ENCODE measurements around the gene UBAP1. TPM values are rescaled to one million over a fixed set of nuclear protein-coding genes. Genes with fewer than 3 reads are reported as not detected.
"Not testable (repeated sequence)": the region's sequence is repeated elsewhere in the genome, so short reads cannot be mapped to it uniquely, and the experiment has no call there.

The UBAP1 gene
- total and polyA plus RNA-seq, 7 experiments from 2014 or later, result 31.1 to 53.9 (median 35.8) TPM

GRCh38 chr9:34279411-34279810 lies 100.6 kb downstream of the UBAP1 start:
- no peaks in the 10 kb centered on the region for H3K36me3 ChIP-seq (ENCODE audit: control insufficient read depth in 2 of 3, insufficient read depth in 3 of 3, low read length in 3 of 3)

GRCh38 chr9:34282096-34282495 lies 103.3 kb downstream of the UBAP1 start:
- intact Hi-C loops (cut with micrococcal nuclease), result no loop called here
- Histone ChIP-seq H3K4me1 (ENCODE audit: control insufficient read depth in 2 of 2, insufficient read depth in 2 of 2, low read length in 2 of 2) (no peaks in the 10 kb centered on the region), H3K27ac (ENCODE audit: low read depth, low read length) (no peak overlapping the region)

More at GRCh38 chr9:34279411-34279810, 100.6 kb downstream of the UBAP1 start:
- Mint-ChIP-seq H3K4me3 (no peak overlapping the region), H3K27ac (no peak overlapping the region), H3K4me1 (peaks cover 0 to 8% (median 7%) of the 10 kb centered on the region in 7 donors), H3K27me3 (no peaks in the 10 kb centered on the region), H3K9me3 (no peaks in the 10 kb centered on the region), H3K36me3 (peaks cover 0 to 2% (median 0%) of the 10 kb centered on the region in 5 donors)
- ChIA-PET CTCF (no interaction called here), POLR2A (no interaction called here)
- no peak for ATAC-seq
- Histone ChIP-seq H3K27ac (ENCODE audit: low read depth, low read length) (no peak overlapping the region), H3K4me3 (ENCODE audit: low read length) (no peak overlapping the region), H3K4me1 (ENCODE audit: control insufficient read depth in 2 of 2, insufficient read depth in 2 of 2, low read length in 2 of 2) (no peaks in the 10 kb centered on the region), H3K27me3 (ENCODE audit: control insufficient read depth in 2 of 2, insufficient read depth in 2 of 2, low read length in 2 of 2) (no peaks in the 10 kb centered on the region), H3K9me3 (ENCODE audit: control insufficient read depth in 2 of 3, low read length in 3 of 3) (no peaks in the 10 kb centered on the region)
- DNase-seq, result no peak
- intact Hi-C loops (cut with micrococcal nuclease), result no loop called here

GRCh38 chr9:34289159-34289558 lies 110.3 kb downstream of the UBAP1 start:
- DNase-seq (no peak), ATAC-seq (no peak)
- Histone ChIP-seq H3K27me3 (ENCODE audit: control insufficient read depth in 2 of 2, insufficient read depth in 2 of 2, low read length in 2 of 2) (no peaks in the 10 kb centered on the region), H3K36me3 (ENCODE audit: control insufficient read depth in 2 of 3, insufficient read depth in 3 of 3, low read length in 3 of 3) (no peaks in the 10 kb centered on the region), H3K27ac (ENCODE audit: low read depth, low read length) (no peak overlapping the region), H3K4me3 (ENCODE audit: low read length) (no peak overlapping the region), H3K9me3 (ENCODE audit: control insufficient read depth in 2 of 3, low read length in 3 of 3) (no peaks in the 10 kb centered on the region), H3K4me1 (ENCODE audit: control insufficient read depth in 2 of 2, insufficient read depth in 2 of 2, low read length in 2 of 2) (no peaks in the 10 kb centered on the region)
- Mint-ChIP-seq H3K27me3 (no peaks in the 10 kb centered on the region), H3K27ac (no peak overlapping the region), H3K36me3 (peaks cover 0 to 7% (median 0%) of the 10 kb centered on the region in 5 donors), H3K9me3 (no peaks in the 10 kb centered on the region), H3K4me3 (no peak overlapping the region), H3K4me1 (peaks cover 0 to 3% (median 0%) of the 10 kb centered on the region in 7 donors)
- intact Hi-C loops (cut with micrococcal nuclease), result no loop called here
- CTCF ChIA-PET, result no interaction called here
- POLR2A ChIA-PET, result no interaction called here

More at GRCh38 chr9:34282096-34282495, 103.3 kb downstream of the UBAP1 start:
- no peaks in the 10 kb centered on the region for H3K36me3 ChIP-seq (ENCODE audit: control insufficient read depth in 2 of 3, insufficient read depth in 3 of 3, low read length in 3 of 3)
- H3K27me3 ChIP-seq (ENCODE audit: control insufficient read depth in 2 of 2, insufficient read depth in 2 of 2, low read length in 2 of 2), result no peaks in the 10 kb centered on the region
- H3K4me3 ChIP-seq (ENCODE audit: low read length), result no peak overlapping the region
- no peak for DNase-seq
- Mint-ChIP-seq H3K9me3 (no peaks in the 10 kb centered on the region), H3K27me3 (no peaks in the 10 kb centered on the region), H3K27ac (no peak overlapping the region), H3K4me3 (no peak overlapping the region), H3K4me1 (peaks cover 0 to 7% (median 5%) of the 10 kb centered on the region in 7 donors), H3K36me3 (peaks cover 0 to 9% (median 0%) of the 10 kb centered on the region in 5 donors)
- ChIA-PET POLR2A (no interaction called here), CTCF (interaction anchor here (0.6 kb wide), 1 partner anchor 226 kb away, joined by 4 read pairs; no protein-coding TSS in a partner anchor)
- no peak for ATAC-seq
- H3K9me3 ChIP-seq (ENCODE audit: control insufficient read depth in 2 of 3, low read length in 3 of 3), result no peaks in the 10 kb centered on the region

- H3K36me3 Mint-ChIP-seq, result peaks cover 0 to 11% (median 0%) of the 10 kb centered on the region in 5 donors
Observed at GRCh38 chr9:34291023-34291422, 112.2 kb downstream of the UBAP1 start.

GRCh38 chr9:34291423-34291822 lies 112.6 kb downstream of the UBAP1 start:
- POLR2A ChIA-PET, result no interaction called here
- no peaks in the 10 kb centered on the region for H3K27me3 Mint-ChIP-seq

More at GRCh38 chr9:34291023-34291422, 112.2 kb downstream of the UBAP1 start:
- Mint-ChIP-seq H3K9me3 (peaks cover 0 to 1% (median 0%) of the 10 kb centered on the region in 11 donors), H3K27ac (no peak overlapping the region), H3K27me3 (no peaks in the 10 kb centered on the region), H3K4me1 (peaks cover 0 to 3% (median 0%) of the 10 kb centered on the region in 7 donors), H3K4me3 (no peak overlapping the region)
- H3K36me3 ChIP-seq (ENCODE audit: control insufficient read depth in 2 of 3, insufficient read depth in 3 of 3, low read length in 3 of 3), result no peaks in the 10 kb centered on the region
- H3K27ac ChIP-seq (ENCODE audit: low read depth, low read length), result no peak overlapping the region
- H3K4me1 ChIP-seq (ENCODE audit: control insufficient read depth in 2 of 2, insufficient read depth in 2 of 2, low read length in 2 of 2), result no peaks in the 10 kb centered on the region
- ATAC-seq (peak; percentile 54), DNase-seq (no peak)
- no peak overlapping the region for H3K4me3 ChIP-seq (ENCODE audit: low read length)
- no peaks in the 10 kb centered on the region for H3K9me3 ChIP-seq (ENCODE audit: control insufficient read depth in 2 of 3, low read length in 3 of 3)
- POLR2A ChIA-PET, result no interaction called here
- intact Hi-C loops (cut with micrococcal nuclease), result no loop called here
- CTCF ChIA-PET, result no interaction called here
- no peaks in the 10 kb centered on the region for H3K27me3 ChIP-seq (ENCODE audit: control insufficient read depth in 2 of 2, insufficient read depth in 2 of 2, low read length in 2 of 2)

GRCh38 chr9:34292552-34292951 lies 113.7 kb downstream of the UBAP1 start:
- Mint-ChIP-seq H3K4me1 (peaks cover 0 to 3% (median 0%) of the 10 kb centered on the region in 7 donors), H3K27me3 (no peaks in the 10 kb centered on the region), H3K4me3 (no peak overlapping the region), H3K36me3 (peaks cover 0 to 4% (median 0%) of the 10 kb centered on the region in 5 donors), H3K27ac (no peak overlapping the region), H3K9me3 (peaks cover 0 to 1% (median 0%) of the 10 kb centered on the region in 11 donors)
- no peaks in the 10 kb centered on the region for H3K36me3 ChIP-seq (ENCODE audit: control insufficient read depth in 2 of 3, insufficient read depth in 3 of 3, low read length in 3 of 3)
- H3K27me3 ChIP-seq (ENCODE audit: control insufficient read depth in 2 of 2, insufficient read depth in 2 of 2, low read length in 2 of 2), result no peaks in the 10 kb centered on the region
- ChIA-PET CTCF (interaction anchor here (0.8 kb wide), 1 partner anchor 35 kb away, joined by 4 read pairs; no protein-coding TSS in a partner anchor), POLR2A (no interaction called here)
- DNase-seq (no peak), ATAC-seq (no peak)
- H3K4me3 ChIP-seq (ENCODE audit: low read length), result no peak overlapping the region
- intact Hi-C loops (cut with micrococcal nuclease), result no loop called here
- H3K27ac ChIP-seq (ENCODE audit: low read depth, low read length), result no peak overlapping the region
- H3K9me3 ChIP-seq (ENCODE audit: control insufficient read depth in 2 of 3, low read length in 3 of 3), result no peaks in the 10 kb centered on the region
- H3K4me1 ChIP-seq (ENCODE audit: control insufficient read depth in 2 of 2, insufficient read depth in 2 of 2, low read length in 2 of 2), result no peaks in the 10 kb centered on the region

More at GRCh38 chr9:34291423-34291822, 112.6 kb downstream of the UBAP1 start:
- ATAC-seq (no peak), DNase-seq (no peak)
- Mint-ChIP-seq H3K9me3 (peaks cover 0 to 1% (median 0%) of the 10 kb centered on the region in 11 donors), H3K36me3 (peaks cover 0 to 7% (median 0%) of the 10 kb centered on the region in 5 donors), H3K4me1 (peaks cover 0 to 3% (median 0%) of the 10 kb centered on the region in 7 donors), H3K27ac (no peak overlapping the region), H3K4me3 (no peak overlapping the region)
- H3K27ac ChIP-seq (ENCODE audit: low read depth, low read length), result no peak overlapping the region
- H3K9me3 ChIP-seq (ENCODE audit: control insufficient read depth in 2 of 3, low read length in 3 of 3), result no peaks in the 10 kb centered on the region
- no peaks in the 10 kb centered on the region for H3K4me1 ChIP-seq (ENCODE audit: control insufficient read depth in 2 of 2, insufficient read depth in 2 of 2, low read length in 2 of 2)
- CTCF ChIA-PET, result no interaction called here
- H3K27me3 ChIP-seq (ENCODE audit: control insufficient read depth in 2 of 2, insufficient read depth in 2 of 2, low read length in 2 of 2), result no peaks in the 10 kb centered on the region
- intact Hi-C loops (cut with micrococcal nuclease), result no loop called here
- H3K36me3 ChIP-seq (ENCODE audit: control insufficient read depth in 2 of 3, insufficient read depth in 3 of 3, low read length in 3 of 3), result no peaks in the 10 kb centered on the region
- H3K4me3 ChIP-seq (ENCODE audit: low read length), result no peak overlapping the region

GRCh38 chr9:34301064-34301463 lies 122.2 kb downstream of the UBAP1 start:
- intact Hi-C loops (cut with micrococcal nuclease); H3K27me3 ChIP-seq (ENCODE audit: control insufficient read depth in 2 of 2, insufficient read depth in 2 of 2, low read length in 2 of 2); H3K9me3 Mint-ChIP-seq; H3K4me1 Mint-ChIP-seq; H3K4me1 ChIP-seq (ENCODE audit: control insufficient read depth in 2 of 2, insufficient read depth in 2 of 2, low read length in 2 of 2); CTCF ChIA-PET; H3K4me3 ChIP-seq (ENCODE audit: low read length); H3K36me3 Mint-ChIP-seq; H3K9me3 ChIP-seq (ENCODE audit: control insufficient read depth in 2 of 3, low read length in 3 of 3); ATAC-seq; POLR2A ChIA-PET; H3K27me3 Mint-ChIP-seq; H3K27ac ChIP-seq (ENCODE audit: low read depth, low read length); H3K4me3 Mint-ChIP-seq; H3K36me3 ChIP-seq (ENCODE audit: control insufficient read depth in 2 of 3, insufficient read depth in 3 of 3, low read length in 3 of 3); DNase-seq; H3K27ac Mint-ChIP-seq: not testable (repeated sequence)
